ENCODE measurements around the gene HIGD1B.

DNA sequence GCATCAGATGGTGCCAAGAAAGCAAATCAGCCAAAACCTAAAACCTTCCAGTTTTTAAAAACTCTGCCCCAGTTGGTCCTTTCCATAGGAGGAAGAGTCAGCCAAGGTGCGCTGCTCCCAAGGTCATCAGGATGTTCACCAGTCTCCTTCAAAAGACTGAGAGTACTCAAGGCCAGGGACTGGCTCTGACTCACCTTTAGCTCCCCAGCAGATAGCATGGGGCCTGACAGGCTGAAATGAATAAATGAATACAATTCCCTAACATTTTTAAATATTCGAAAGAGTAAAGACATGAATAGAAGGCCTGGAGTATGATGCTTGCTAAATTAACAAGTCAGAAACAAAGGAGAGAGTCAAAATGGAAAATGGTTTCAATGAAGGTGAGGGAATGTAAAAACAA, 32.4 kb downstream of the HIGD1B start:
- TF ChIP-seq CTCF (IDR thresholded peaks at IDR 0.05), result no peak
- TF ChIP-seq POLR2A (IDR thresholded peaks at IDR 0.05), result no peak
